GM21825 (cell line): Measurements from ENCODE around the gene ADAM33.
A peak's percentile ranks its signal among the peaks of the same experiment; 100 is the strongest.

Source experiments
- ATAC-seq: cut with Tn5 transposase; IDR thresholded peaks from one replicate; pipeline ENCODE4 v1.9.1; 2021; ENCODE audit warnings: mild to moderate bottlenecking, moderate library complexity; ENCODE audit not compliant: unreplicated experiment

ADAM33 gene

DNA sequence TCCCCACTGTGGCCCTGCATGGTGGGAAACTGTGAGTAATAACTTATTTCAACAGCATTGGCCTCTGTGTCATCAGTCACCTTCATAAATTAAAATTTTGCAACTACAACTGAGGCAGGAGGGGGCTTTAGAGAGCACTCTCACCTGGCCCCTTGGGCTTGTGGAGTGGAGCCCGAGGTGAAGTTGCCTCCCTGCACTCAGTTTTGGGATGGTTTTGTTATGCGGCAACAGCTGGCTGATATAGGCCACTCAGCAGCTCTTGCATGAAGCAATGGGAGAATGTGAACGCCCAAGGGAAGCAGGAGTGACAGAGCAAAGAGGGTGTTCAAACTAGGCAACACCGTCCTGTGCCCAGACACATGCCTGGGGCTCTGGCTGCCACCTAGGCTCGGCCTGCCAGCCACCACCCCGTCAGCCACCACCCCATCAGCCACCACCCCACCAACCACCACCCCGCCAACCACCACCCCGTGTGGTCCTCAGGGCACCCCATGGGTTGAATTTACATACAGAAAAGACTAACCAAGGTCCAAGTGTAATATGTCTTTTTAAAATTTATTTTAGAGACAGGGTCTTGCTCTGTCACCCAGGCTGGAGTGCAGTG lies 14.3 kb downstream of the ADAM33 start:
- ATAC-seq, result no peak

DNA sequence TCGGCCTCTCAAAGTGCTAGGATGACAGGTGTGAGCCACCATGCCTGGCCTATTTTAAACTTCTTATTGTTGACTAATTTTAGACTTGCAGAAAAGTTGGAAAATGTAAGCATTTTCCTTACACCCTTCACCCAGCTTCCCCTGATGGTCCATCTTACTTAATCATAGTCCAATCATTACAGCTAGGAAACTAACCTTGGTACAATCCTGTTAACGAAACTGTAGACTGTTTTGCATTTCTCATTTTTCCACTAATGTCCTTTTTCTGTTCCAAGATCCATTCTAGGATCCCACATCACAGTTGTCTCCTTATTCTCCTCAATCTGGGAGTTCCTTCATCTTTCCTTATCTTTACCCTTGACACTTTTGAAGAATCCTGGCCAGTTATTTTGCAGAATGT lies 18.0 kb downstream of the ADAM33 start:
- ATAC-seq, result no peak

DNA sequence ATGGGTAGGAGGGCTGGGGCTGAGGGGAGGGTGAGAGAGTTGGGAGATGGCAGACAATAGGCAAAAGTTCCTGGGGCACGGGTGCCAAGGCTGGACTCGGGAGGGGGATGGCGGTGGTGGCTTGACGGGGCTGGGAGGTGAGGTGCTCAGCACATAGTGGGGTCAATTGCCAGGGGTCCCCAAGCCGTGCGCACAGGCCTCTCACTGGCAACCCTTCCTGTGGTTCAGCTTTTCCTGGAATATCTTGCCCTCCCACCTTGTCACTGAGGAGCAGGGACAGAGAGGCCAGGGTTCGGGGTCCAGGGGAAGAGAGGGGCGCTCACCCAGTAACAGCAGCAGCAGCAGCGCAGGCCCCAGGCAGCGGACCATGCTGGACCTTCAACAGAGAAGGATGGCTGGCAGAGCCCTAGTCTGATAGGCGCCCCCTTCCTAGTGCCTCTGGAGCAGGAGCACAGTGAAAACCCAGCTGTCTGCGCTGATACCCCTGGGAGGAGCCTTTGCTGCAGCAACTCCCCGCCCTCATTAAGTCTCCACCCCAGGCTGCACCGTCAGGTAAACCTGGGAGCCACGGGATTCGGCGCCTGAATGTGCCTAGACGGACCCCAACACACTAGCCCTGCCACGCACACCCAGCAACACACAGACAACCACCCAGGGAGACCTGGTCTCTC lies 18.6 kb downstream of the ADAM33 start, which contains the start of gene GFRA4:
Gene GFRA4 (minus strand): TSS at position 369 of the 671 bp plus-strand sequence. CDS start 0 bp downstream, at position 369.
- no peak for ATAC-seq

DNA sequence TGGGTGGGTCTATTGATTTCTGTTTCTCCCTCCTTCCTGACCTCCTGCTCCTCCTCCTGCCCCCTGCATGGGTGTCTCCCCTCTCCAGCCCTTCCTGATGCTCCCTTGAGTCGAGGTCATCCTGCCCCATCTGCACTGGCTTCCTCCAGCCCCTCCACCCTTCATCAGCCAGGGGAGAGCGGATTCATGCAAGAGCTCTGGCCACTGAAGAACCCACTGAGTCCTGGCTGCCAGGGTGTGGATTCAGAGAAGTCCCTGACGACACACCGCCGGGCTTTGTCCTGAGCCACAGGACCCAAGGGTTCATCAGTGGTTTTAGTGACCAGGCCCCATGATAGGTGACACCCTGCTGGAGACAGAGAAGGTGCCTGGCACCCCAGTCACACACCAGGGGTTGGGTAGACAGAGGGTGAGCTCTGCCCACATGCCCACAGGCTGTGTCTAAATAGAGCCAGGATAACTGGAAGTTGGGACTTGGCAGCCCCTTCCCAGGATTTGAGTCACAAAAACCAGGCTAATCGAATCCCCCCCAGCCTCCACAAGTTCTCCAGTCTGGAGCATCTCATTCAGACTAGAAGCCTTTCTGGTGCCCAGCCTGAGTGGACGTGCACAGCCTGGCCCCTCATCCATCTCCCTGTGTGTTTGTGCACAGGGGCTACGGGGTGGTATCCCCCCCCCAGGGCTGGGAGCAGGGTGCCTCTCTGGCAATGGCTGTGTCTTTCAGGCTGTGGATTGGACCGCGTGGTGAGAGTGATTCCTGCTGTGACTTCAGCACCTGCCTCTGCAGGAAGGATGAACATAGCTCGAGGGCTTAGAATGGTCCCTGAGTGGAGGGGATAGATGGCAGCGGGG lies 19.8 kb downstream of the ADAM33 start:
- ATAC-seq, result no peak

DNA sequence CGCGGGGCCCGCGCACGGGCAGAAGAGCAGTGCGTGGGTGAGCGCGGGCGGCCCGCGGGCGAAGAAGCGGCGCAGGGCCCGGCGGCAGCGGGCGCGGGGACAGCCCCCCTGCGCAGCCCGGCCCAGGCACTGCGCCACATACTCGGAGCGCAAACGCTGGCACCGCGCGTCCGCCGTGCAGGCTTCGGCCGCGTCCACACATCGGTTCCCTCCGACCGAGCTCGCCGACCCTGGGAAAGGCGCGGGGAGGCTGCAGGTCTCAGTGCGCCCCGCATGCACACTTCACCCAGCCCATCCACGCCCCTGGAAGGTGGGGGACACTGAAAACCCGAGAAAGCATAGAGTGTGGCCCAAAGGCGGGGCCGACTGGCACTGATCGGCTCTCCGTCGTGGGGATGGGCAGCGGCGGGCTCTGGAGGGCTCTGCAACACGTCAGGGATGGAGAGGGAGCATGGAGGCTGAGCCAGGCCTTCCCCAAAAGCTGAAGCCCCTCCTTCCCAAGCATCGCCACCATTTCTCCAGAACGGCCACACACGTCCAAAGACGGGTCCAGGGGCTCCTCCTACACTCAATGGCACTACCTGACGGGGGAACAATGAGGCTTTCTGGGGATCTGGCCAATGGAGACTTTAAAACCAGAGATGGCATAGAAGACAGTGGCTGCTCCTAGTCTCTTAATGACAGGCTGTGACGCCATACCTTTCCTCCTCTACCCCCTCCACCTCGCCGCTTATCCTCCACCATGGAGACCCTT lies 20.6 kb downstream of the ADAM33 start:
- no peak for ATAC-seq

DNA sequence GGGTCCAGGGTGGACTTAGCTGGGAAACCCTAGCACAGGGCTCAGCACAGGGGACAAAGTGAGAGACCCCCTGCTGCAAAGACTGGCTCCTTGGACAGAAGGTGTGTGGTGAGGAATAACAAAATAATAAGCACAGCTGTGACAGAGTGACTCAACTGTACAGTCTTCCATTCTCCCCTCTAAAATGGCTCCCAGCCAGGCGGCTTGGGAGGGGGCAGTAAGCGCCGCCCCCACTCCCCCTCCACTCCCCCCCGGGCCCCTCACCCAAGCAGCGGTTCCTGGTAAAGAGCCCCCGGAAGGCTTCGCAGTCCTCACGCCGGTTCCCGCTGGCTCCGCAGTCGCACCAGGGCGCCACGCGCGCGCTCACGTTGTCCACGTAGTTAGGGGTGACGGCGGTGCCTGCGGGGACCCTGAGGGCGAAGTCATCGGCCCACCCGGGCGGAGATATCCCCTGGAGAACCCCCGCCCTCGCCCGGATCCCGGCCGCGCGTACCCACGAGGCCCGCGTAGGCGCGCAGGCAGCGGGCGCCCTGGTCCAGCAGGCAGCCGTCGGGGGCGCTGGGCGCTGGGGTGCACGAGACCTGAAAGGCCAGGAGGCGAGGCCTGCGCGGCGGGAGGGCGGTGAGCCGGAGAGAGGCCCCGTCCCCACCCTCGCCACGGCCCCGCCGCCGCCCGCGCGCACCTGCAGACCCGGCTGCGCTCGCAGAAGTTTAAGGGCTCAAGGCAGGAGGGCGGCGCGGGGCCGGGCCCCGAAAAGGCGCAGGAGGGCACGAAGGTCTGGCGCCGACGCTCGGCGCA lies 21.3 kb downstream of the ADAM33 start:
- ATAC-seq, result no peak

DNA sequence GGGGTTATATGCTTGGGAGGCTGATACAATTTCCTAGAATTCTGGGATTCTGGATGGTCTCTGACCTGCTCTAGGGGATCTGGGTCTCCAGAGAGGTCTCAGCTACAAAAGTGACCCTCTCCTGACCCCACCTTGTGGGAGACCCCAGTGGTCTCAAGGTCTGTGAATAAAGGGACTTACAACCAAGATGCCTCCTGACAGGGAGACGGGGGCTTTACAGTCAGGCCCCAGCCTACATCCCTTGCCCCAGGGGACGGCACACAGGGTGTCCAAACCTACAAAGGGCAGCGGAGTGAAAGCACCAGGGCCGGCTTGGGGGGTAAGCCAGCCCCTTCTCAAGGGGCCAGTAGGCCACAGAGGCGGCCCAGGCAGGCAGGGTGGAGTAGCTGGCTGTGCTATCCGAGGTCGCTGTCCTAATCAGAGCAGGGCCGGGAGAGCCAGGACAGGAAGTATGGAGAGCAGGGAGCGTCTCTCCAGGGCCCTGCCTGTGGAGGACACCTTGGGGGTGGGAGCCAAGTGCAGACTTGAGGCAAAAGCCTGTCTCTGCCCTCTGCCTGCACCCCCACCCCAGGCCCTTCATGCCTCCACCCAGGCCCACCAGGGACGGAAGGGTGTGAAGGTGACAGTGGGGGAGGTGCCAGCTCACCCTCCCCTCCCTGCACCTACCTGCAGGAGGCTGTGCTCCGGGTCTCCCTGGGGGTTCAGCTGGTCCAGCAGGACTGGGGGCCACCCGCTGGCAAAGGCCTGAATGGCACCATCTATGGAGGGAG lies 22.1 kb downstream of the ADAM33 start:
- no peak for ATAC-seq

DNA sequence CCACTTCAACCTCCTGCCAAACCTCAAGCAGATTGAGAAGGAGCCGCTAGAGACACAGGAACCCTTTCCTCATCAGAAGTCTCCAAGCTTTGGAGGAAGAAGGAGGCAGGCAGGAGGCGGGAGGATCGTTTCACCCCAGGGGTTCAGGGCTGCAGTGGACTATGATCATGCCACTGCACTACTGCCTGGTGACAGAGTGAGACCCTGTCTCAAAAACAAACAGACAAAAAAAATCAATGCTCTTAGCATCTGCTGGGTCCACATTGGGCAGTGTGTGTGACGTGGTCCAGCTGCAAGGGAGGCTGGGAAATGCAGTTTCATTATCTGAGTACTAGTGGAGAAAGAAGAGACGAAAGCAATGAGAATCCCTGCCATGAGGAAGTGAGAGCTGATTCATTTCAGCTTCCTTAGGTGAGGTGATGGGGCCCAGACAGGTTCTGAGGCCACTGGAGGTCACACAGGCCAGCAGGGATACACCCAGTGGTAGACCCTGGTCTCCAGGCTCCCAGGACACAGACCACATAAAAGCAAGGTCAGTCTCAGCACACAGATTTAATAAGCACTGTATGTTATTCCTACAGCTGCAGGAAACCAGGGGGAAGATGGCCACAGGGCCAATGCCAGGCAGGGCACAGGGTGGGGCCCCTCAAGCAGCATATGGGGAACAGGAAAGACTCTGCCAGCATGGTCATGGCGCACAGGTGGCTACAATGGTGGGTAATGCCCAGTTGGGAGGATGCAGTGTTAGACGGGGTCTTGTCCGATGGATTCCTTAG lies 22.9 kb downstream of the ADAM33 start:
- peak; percentile 88 for ATAC-seq

DNA sequence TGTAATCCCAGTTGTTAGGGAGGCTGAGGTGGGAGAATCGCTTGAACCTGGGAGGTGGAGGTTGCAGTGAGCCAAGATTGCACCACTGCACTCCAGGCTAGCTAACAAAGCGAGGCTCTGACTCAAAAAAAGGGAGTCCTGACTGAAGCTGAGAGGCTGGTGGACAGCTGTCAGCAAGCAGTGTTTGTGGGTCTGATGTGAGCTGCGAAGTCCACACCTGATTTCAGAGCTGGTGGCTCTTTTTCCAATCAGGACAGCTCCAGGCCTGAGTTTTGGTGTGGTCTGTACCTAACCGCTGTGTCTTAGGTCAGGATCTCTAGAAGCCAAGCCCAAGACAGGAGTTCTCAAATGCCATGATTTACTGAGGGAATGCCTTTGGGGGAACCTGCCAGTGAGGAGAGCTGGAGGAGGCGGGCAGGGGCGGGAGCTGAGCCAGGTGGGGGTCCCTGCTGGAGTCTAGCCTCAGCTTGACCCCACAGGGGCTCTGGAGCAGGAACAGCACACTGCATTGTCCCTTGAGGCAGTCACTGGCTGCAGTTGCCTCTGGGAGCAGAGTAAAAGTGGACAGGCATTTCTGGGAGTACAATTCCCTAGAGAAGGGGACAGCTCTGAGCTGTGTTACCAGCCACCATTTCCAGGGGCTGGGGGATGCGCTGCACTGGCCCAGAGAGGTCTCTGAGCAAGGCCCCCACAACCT lies 23.6 kb downstream of the ADAM33 start:
- ATAC-seq, result no peak

DNA sequence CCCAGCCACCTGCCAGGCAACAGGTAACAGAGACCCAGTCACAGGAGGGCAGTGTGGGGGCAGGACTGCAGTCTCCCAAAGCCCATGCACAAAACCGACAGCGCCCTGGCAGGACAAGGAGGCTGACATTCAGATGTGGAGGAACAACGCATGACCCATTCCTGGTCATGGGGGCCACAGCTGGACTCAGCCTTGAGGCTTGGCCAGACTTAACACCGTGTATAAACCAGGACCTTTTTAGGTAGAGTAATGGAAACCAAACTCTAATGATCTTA lies 26.7 kb downstream of the ADAM33 start:
- ATAC-seq, result no peak

DNA sequence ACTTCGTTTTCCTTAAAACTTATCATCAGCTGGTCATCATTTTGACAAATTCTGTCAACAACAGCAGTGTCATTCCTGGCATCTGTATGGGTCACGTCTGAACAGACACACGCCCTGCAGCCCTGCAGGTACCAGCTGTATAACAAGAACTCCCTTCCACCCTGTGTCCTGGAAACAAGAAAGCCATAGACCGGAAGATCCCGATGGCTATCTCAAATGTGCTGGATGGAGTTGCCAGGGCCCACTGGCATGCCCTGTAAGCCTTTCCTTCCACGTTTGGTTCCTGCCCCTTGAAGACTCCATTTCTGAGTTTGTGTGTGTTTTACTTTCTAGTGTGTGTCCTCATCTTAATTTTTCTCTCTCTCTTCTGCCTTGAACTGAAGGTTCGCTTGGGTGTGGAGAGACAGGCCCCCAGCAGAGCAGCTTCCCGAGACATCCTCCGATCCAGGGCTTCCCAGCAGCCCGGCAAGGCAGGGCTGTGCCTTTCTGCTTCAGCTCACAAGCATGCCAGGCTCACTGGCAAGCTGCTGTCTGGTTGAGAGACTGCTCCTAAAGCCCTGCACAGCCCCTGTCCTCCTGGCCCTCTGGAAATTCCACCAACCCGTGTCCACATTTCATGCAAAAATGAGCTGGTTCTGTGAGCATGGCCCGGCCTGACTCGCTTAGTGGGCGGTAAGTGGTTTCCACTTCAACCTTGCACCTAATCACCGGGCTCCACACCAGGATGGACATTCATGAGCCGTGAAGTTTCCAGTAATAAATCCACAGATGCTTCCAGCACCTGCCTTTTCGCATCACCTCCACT lies 27.3 kb downstream of the ADAM33 start:
- no peak for ATAC-seq

DNA sequence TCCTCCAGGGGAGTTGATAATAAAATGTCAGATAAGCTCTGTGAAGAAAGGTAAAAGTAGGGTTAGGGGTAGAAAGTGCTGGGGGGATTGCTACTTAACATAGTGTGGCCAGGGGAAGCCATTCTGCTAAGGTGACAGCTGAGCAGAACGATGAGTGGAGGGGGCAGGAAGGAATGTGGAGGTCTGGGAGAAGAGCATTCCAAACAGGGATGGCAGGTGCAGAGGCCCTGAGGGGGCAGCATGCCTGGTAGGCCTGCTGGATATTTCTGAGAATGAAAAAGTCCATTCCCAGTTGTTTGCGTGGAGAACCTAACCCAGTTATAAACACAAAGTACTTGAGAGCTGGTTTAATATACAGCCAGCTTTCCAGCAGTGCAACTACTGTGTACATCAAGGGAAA lies 27.9 kb downstream of the ADAM33 start:
- no peak for ATAC-seq

DNA sequence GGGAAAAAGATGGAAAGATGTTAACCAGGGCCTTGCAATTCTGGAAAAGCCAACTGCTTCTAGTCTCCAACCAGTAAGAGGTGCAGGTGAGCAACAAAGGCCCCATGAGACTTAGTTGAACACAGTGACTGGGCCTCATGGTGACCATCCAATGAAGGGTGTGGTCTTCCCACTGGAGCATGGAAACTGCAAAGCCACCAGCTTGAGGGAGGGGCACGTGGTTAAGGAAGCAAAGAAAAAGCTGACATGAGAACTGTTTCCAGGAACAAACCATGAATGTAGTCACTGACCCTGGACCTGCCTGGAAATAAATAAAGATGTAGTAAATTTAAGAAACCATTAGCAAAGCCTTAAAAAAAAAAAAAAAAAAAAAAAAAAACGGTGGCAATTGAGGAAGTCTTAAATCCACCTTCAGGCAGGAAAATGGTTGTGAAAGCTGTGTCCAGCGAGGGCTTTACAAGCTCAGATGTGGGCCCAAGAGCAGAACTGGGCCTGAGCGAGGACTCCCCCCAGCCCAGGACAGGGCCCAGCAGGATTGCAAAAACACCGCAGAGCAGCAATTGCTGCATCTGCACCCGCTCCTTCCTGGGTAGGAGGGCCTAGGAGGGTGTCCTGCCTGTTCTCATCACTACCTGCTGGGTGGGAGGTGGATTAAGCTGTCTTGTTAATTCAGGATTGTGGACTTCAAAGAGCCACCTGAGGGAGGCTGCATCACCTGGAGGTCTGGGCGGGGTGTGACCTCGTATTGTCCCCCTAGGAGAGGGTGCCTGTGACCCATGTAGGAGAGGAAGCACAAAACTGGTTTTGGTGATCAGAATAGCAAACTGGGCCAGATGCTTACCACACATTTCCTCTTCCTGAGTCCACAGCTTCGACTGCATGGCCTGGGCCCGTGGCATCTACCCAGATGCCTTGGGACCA lies 28.9 kb downstream of the ADAM33 start:
- no peak for ATAC-seq

DNA sequence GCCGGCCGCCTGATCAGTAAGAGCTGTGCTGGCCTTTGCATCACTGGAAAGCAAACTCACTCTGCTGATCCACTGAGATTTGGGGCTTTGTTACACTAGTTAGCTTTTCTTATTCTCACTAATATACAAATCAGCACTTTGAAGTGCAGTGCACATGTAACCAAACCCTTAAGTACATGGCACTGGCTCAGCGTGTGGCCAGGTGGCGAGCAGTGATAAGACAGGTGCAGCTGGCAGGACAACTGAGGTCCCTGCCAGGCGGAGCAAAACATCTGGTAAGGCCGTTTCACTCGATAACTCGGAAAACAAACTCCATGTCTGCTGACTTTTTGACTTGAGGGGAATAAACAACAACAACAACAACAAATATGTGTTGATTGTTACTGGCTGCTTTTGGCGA lies 29.6 kb downstream of the ADAM33 start:
- ATAC-seq, result no peak

DNA sequence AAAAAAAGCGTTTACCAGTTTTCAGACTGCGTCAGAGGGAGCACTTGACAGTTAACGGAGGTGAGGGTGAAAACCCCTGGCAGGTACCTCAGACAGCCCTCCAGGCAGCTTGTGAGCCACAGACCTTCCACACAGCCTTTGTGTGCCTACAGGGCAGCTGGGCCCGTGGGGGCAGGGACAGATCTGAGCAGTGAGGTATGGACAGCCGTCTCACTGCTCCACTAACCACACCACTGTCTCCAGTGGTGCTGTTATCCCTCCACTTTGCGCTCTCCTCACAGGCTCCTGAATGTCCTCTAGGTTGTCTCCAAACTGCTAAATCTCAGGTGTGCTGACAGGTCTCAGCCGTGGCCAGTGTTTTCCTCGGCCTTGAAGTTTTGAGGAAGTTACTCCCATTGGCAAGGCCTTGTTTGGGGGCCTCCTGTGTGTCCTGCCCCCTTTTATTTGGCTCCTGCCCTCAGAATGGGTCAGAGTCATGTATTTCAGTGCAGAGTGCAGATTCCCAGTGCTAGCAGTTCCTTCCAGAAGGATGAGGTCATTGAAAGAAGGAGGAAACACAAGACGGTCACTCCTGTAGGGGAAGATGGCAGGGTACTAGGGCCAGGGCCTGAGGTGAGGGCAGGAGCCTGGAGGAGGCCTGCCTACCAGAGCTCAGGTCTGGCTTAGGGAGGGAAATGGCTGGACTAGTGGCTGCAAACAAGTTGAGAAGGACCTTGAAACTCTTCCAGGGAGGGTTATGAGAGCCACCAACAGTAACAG lies 30.4 kb downstream of the ADAM33 start:
- ATAC-seq, result no peak

DNA sequence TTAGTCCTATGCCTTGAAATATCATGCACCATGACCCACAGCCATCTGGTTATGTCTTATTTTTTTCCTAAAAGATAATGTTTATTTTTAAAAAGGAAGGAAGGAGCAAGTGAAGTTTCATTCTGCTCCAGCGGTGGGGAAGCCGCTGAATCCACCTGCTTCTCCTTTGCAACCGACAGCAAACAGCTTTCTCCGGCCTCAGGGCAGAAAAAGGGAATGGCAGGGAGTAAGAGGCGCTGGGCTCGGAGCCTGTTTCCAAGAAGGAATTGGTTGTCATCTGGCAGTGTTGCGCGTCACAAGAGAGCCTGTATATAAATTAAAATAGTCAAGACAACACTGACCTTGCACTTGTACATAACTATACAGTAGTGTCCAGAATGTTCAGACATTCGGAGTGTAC lies 32.9 kb downstream of the ADAM33 start:
- no peak for ATAC-seq
